Psoas muscle (tissue), 8 donors: ENCODE measurements around the gene IL1B. TPM values are rescaled to one million over a fixed set of nuclear protein-coding genes. Genes with fewer than 3 reads are reported as not detected.

Source experiments
- ATAC-seq, 4 donors: fragments of 200-7000 bp; cut with Tn5 transposase; one replicate each; pipeline ENCODE4 v1.9.1; 2020; ENCODE audit warnings: moderate library complexity in 3 of 4, mild to moderate bottlenecking in 2 of 4
- DNase-seq, 2 donors: peaks; one replicate each; pipeline ENCODE4 v3.0.0-alpha.2; 2020
- H3K27ac ChIP-seq: fragments of 200-600 bp; one replicate; pipeline ENCODE4 v1.8.0; 2022
- H3K27me3 ChIP-seq, 3 donors: fragments of 200-600 bp in 1 of 3; one replicate each; pipeline versions ENCODE4 v1.6.1 to v1.8.0; 2013 to 2022; ENCODE audit warnings: low read length in 2 of 3, mild to moderate bottlenecking in 2 of 3, moderate library complexity in 1 of 3; ENCODE audit not compliant: insufficient read depth in 3 of 3
- H3K36me3 ChIP-seq, 2 donors: fragments of 200-600 bp in 1 of 2; one replicate each; pipeline versions ENCODE4 v1.6.1 to v1.8.0; 2013 to 2022; ENCODE audit warnings: low read depth in 1 of 2, mild to moderate bottlenecking in 1 of 2, moderate library complexity in 1 of 2; ENCODE audit not compliant: insufficient read depth in 1 of 2
- H3K4me1 ChIP-seq: fragments of 200-600 bp; one replicate; pipeline ENCODE4 v1.8.0; 2022
- H3K4me3 ChIP-seq: fragments of 200-600 bp; one replicate; pipeline ENCODE4 v1.8.0; 2022; ENCODE audit warnings: mild to moderate bottlenecking
- H3K9me3 ChIP-seq: fragments of 200-600 bp; one replicate; pipeline ENCODE4 v1.8.0; 2022
- CTCF ChIP-seq: fragments of 200-600 bp; IDR thresholded peaks from one replicate; pipeline ENCODE4 v1.8.0; 2022; ENCODE audit warnings: antibody characterized with exemption
- WGBS, 3 donors: extraction: QIAGEN DNeasy Blood & Tissue Kit; methylation state at CpG; one replicate each; pipeline versions ENCODE4 v1.1.6 to v1.1.7; 2013; 5-methylcytosine and 5-hydroxymethylcytosine counted together
- intact Hi-C, 2 donors: fragments of 100-400 bp; cut with DNase I; formaldehyde crosslinking; loops; one replicate each; pipeline versions ENCODE4 v1.11.0 to v1.14.2; 2022
- polyA plus RNA-seq, 3 donors: library from polyadenylated mRNA; stranded (reverse); fragments of 200-250 nt; gene quantifications; one replicate each; pipeline ENCODE4 v1.2.3, GENCODE V29; 2013
- total RNA-seq, 4 donors: library from RNA; stranded (reverse); fragmentation: NEBNext Ultra II Directional in 2 of 4; extraction: Animal tissue kit (Norgen Biotek cat#: 25700) in 2 of 4; gene quantifications; one replicate each; pipeline versions ENCODE4 v1.2.1 to v1.2.4, GENCODE V29; 2021 to 2023
- donor health status: healthy with polysubstance abuse.
- donor health status: DM: no; HTN: no; CAD: no; lungs with moderate emphysema.
- donor health status: Bipolar disorder and iron deficiency.
- donor health status: healthy.
- donor health status: DM: yes; HTN: yes; CAD: no.
- donor health status: DM: no; HTN: no; CAD: no.
- donor health status: DM: no; HTN: no; CAD: no.
- donor health status: DM: yes; HTN: yes; CAD: no.

Gene IL1B
- total and polyA plus RNA-seq, 7 donors = 0.06 to 0.42 (median 0.27) TPM; not detected in 1

GRCh38 chr2:112839407-112840067 is 3.0 kb upstream of the IL1B start:
- intact Hi-C loops = no loop called here
- DNase-seq (no peak), ATAC-seq (no peak)
- TF ChIP-seq CTCF = no peak
- Histone ChIP-seq H3K27ac (no peak overlapping the region), H3K4me1 (peaks cover 10% of the 10 kb centered on the region), H3K27me3 (peaks cover 1 to 6% (median 3%) of the 10 kb centered on the region in 3 donors), H3K9me3 (no peaks in the 10 kb centered on the region), H3K36me3 (no peaks in the 10 kb centered on the region), H3K4me3 (no peak overlapping the region)
- WGBS, 3 donors = 83 to 87% (median 87%) methylated on average over 9 of the region's 9 CpGs

DNA sequence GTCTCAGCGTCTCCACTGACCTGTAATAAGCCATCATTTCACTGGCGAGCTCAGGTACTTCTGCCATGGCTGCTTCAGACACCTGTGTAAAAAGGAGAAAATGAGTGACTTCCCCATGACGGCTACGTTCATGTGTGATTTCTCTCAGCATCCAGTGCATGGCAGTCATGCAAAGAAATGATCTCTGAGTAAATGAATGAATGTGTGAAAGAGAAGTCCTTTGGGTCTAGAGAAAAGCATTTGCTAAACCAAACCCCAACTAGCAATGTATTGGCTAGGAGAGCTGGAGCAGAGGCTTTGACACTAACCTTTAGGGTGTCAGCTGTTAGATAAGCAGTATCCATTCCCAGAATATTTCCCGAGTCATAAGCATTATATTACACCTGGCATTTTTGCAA is 417 bp downstream of the IL1B start:
- no peak overlapping the region for H3K27ac ChIP-seq
- intact Hi-C loops = no loop called here
- DNase-seq (no peak), ATAC-seq (no peak)
- peaks cover 10% of the 10 kb centered on the region for H3K4me1 ChIP-seq
- H3K27me3 ChIP-seq = peaks cover 1 to 6% (median 3%) of the 10 kb centered on the region in 3 donors
- WGBS, 3 donors = 47 to 64% (median 48%) methylated on average over 5 of the region's 5 CpGs
- no peaks in the 10 kb centered on the region for H3K36me3 ChIP-seq
- no peak overlapping the region for H3K4me3 ChIP-seq
- no peak for TF ChIP-seq CTCF
- no peaks in the 10 kb centered on the region for H3K9me3 ChIP-seq

GRCh38 chr2:112835536-112836162 is 930 bp downstream of the IL1B start:
- DNase-seq (no peak), ATAC-seq (no peak)
- Histone ChIP-seq H3K9me3 (no peaks in the 10 kb centered on the region), H3K27me3 (peaks cover under 1 to 3% (median 1%) of the 10 kb centered on the region in 3 donors), H3K4me3 (no peak overlapping the region), H3K27ac (no peak overlapping the region), H3K36me3 (no peaks in the 10 kb centered on the region), H3K4me1 (peaks cover 10% of the 10 kb centered on the region)
- TF ChIP-seq CTCF = no peak
- intact Hi-C loops = no loop called here
- WGBS, 3 donors = 88 to 100% (median 94%) methylated on average over 1 of the region's 1 CpG

- Histone ChIP-seq H3K27me3 (peaks cover 0 to 1% (median 0%) of the 10 kb centered on the region in 3 donors), H3K9me3 (no peaks in the 10 kb centered on the region), H3K4me3 (no peak overlapping the region), H3K4me1 (peaks cover 10% of the 10 kb centered on the region), H3K36me3 (no peaks in the 10 kb centered on the region), H3K27ac (no peak overlapping the region)
- WGBS, 3 donors = 71 to 84% (median 82%) methylated on average over 1 of the region's 1 CpG
- DNase-seq (no peak), ATAC-seq (no peak)
- intact Hi-C loops = no loop called here
- no peak for TF ChIP-seq CTCF
Measured at GRCh38 chr2:112835061-112835501, 1.5 kb downstream of the IL1B start.
